Effector memory CD4-positive, alpha-beta T cell (primary cell): Measurements from ENCODE around the gene LRRC40.

ENCODE experiments used
- DNase-seq, 3 donors: peaks; one replicate each; pipeline ENCODE4 v3.0.0-alpha.2; 2020
- H3K27ac ChIP-seq: 2 replicates; pipeline ENCODE4 v1.7.0; 2013; ENCODE audit warnings: mild to moderate bottlenecking, low read length, moderate library complexity; ENCODE audit not compliant: insufficient read depth, poor library complexity, severe bottlenecking
- H3K27me3 ChIP-seq: replicated peaks from 2 replicates; pipeline ENCODE4 v1.7.0; 2013; ENCODE audit warnings: mild to moderate bottlenecking, low read length; ENCODE audit not compliant: insufficient read depth, control insufficient read depth, poor library complexity, severe bottlenecking
- H3K36me3 ChIP-seq: 2 replicates; pipeline ENCODE4 v1.7.0; 2013; ENCODE audit warnings: mild to moderate bottlenecking, low read length, moderate library complexity; ENCODE audit not compliant: control insufficient read depth, insufficient read depth
- H3K4me1 ChIP-seq: 2 replicates; pipeline ENCODE4 v1.7.0; 2013; ENCODE audit warnings: low read length, mild to moderate bottlenecking; ENCODE audit not compliant: control insufficient read depth, insufficient read depth, poor library complexity, severe bottlenecking
- H3K4me3 ChIP-seq: 2 replicates; pipeline ENCODE4 v1.7.0; 2013; ENCODE audit warnings: low read length, low read depth, mild to moderate bottlenecking; ENCODE audit not compliant: insufficient read depth, poor library complexity, severe bottlenecking
- H3K9me3 ChIP-seq: 2 replicates; pipeline ENCODE4 v1.7.0; 2013; ENCODE audit warnings: mild to moderate bottlenecking, low read length, moderate library complexity; ENCODE audit not compliant: control insufficient read depth
- total RNA-seq, 3 donors: gene quantifications; one replicate each; lab custom pipeline; 2026; lab: John Stamatoyannopoulos, UW

The LRRC40 gene
- total RNA-seq = 24.5 to 30.4 (median 24.8) reads per million in 3 donors

DNA sequence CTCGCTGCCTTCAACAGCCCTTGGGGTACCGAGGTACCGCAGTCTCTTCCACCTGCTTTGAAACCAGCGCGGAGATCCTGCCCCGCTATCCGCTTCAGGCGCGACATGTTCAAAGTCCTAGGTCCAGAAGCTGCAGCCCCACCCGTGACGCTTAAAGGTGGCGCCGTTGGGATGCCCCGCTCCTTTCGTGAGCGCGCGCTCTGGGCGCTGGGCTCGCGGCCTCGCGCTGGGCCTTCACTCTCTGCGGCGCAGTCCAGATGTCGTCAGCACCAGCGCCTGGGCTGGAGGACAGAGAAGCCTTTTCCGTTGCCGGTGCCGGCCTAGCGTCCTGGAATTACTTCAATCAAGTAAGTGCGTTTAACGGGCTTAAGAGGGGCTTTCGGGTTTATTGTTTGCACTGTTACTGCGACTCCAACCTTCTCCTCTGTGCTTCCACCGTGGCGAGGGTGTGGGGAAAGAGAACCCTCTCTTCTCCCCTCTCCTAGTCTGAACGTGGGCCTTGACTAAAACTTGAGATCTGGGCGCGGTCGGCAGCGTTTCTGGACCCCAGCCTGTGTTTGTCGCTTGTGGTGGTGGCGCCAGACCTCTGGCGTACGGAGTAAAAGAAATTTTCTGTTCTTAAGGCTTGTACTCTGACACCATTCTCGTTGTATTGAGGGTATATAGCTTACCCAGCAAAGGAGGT is at the start of gene LRRC40:
LRRC40 (minus strand) TSS at position 146 of the 685 bp plus-strand sequence; CDS start at position 107, 39 bp downstream.
- Histone ChIP-seq H3K9me3 (no peaks in the 10 kb centered on the region), H3K4me3 (peak within 1 kb of the TSS; percentile 92), H3K27me3 (no peaks in the 10 kb centered on the region), H3K36me3 (no peaks in the 10 kb centered on the region), H3K4me1 (peaks cover 7% of the 10 kb centered on the region), H3K27ac (peak within 1 kb of the TSS; percentile 94)
- peak; percentile 84 to 93 (median 90) for DNase-seq

GRCh38 chr1:70248729-70249128 is 43.4 kb upstream of the LRRC40 start:
- H3K36me3 ChIP-seq = peaks cover 72% of the 10 kb centered on the region
- H3K27me3 ChIP-seq = no peaks in the 10 kb centered on the region
- DNase-seq = no peak
- H3K4me1 ChIP-seq = no peaks in the 10 kb centered on the region
- H3K27ac ChIP-seq = no peak overlapping the region
- no peak overlapping the region for H3K4me3 ChIP-seq
- no peaks in the 10 kb centered on the region for H3K9me3 ChIP-seq

GRCh38 chr1:70247768-70248167 is 42.4 kb upstream of the LRRC40 start:
- H3K4me3 ChIP-seq = no peak overlapping the region
- no peaks in the 10 kb centered on the region for H3K27me3 ChIP-seq
- no peak for DNase-seq
- peaks cover 81% of the 10 kb centered on the region for H3K36me3 ChIP-seq
- no peak overlapping the region for H3K27ac ChIP-seq
- no peaks in the 10 kb centered on the region for H3K9me3 ChIP-seq
- no peaks in the 10 kb centered on the region for H3K4me1 ChIP-seq

GRCh38 chr1:70247122-70247521 is 41.7 kb upstream of the LRRC40 start:
- H3K4me1 ChIP-seq = no peaks in the 10 kb centered on the region
- no peak for DNase-seq
- no peaks in the 10 kb centered on the region for H3K27me3 ChIP-seq
- H3K9me3 ChIP-seq = no peaks in the 10 kb centered on the region
- H3K36me3 ChIP-seq = peaks cover 87% of the 10 kb centered on the region
- no peak overlapping the region for H3K4me3 ChIP-seq
- no peak overlapping the region for H3K27ac ChIP-seq

- Histone ChIP-seq H3K9me3 (no peaks in the 10 kb centered on the region), H3K4me1 (no peaks in the 10 kb centered on the region), H3K4me3 (no peak overlapping the region), H3K36me3 (peaks cover 86% of the 10 kb centered on the region), H3K27ac (no peak overlapping the region), H3K27me3 (no peaks in the 10 kb centered on the region)
- DNase-seq = no peak
These were observed 34.6 kb upstream of the LRRC40 start for GRCh38 chr1:70239940-70240339.

- H3K27ac ChIP-seq = no peak overlapping the region
- H3K9me3 ChIP-seq = no peaks in the 10 kb centered on the region
- no peaks in the 10 kb centered on the region for H3K27me3 ChIP-seq
- H3K4me3 ChIP-seq = no peak overlapping the region
- H3K36me3 ChIP-seq = peaks cover 84% of the 10 kb centered on the region
- H3K4me1 ChIP-seq = no peaks in the 10 kb centered on the region
- DNase-seq = no peak
These were observed 29.4 kb upstream of the LRRC40 start for GRCh38 chr1:70234733-70235132.

DNA sequence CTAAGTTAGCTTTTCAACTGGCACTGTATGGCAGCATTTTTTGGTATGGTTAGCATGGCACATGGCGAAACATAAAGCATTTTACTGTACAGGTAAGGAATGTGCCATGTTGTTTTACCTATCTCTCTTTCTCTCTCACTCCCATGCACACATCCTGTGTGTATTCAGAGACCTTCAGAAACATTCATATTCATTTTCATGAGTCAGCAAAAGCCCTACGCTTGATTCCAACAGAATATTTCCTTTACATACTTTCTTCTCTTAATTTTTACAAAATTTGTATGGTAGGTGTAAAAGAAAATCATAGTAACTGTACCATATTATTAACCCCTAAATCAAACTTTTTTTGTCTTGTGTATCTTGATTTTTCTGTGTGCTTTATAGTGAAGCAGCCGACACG is 26.1 kb upstream of the LRRC40 start:
- Histone ChIP-seq H3K27me3 (no peaks in the 10 kb centered on the region), H3K27ac (no peak overlapping the region), H3K4me1 (no peaks in the 10 kb centered on the region), H3K9me3 (no peaks in the 10 kb centered on the region), H3K4me3 (no peak overlapping the region), H3K36me3 (peaks cover 75% of the 10 kb centered on the region)
- no peak for DNase-seq

- no peaks in the 10 kb centered on the region for H3K27me3 ChIP-seq
- H3K36me3 ChIP-seq = peaks cover 67% of the 10 kb centered on the region
- DNase-seq = no peak
- no peak overlapping the region for H3K4me3 ChIP-seq
- no peak overlapping the region for H3K27ac ChIP-seq
- no peaks in the 10 kb centered on the region for H3K4me1 ChIP-seq
- no peaks in the 10 kb centered on the region for H3K9me3 ChIP-seq
These were observed 23.3 kb upstream of the LRRC40 start for GRCh38 chr1:70228670-70229069.

- Histone ChIP-seq H3K27me3 (no peaks in the 10 kb centered on the region), H3K36me3 (peaks cover 61% of the 10 kb centered on the region), H3K4me1 (no peaks in the 10 kb centered on the region), H3K27ac (no peak overlapping the region), H3K9me3 (no peaks in the 10 kb centered on the region), H3K4me3 (no peak overlapping the region)
- DNase-seq = no peak
These were observed 22.1 kb upstream of the LRRC40 start for GRCh38 chr1:70227439-70227838.

DNA sequence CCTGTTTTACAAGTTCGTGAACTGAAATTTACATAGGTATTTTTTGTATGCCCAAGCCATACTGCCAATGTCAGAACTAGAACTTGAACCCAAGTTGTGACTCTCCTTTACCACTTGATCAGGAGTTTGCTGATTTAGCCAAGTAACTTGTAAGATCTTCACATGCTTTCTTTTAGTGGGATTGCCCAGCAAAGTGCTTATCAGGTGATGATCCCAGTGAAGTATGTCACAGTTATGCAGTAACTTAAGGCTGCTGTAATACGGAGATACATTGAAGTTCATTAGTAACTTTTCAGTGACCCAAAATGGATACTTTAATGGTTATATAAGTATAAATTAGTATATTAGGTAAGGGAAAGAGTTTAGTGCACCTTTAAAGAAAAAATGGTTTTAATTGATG is 19.6 kb upstream of the LRRC40 start:
- Histone ChIP-seq H3K9me3 (no peaks in the 10 kb centered on the region), H3K4me3 (no peak overlapping the region), H3K27me3 (no peaks in the 10 kb centered on the region), H3K4me1 (no peaks in the 10 kb centered on the region), H3K27ac (no peak overlapping the region), H3K36me3 (peaks cover 37% of the 10 kb centered on the region)
- no peak for DNase-seq
